HG02981 (cell line): ENCODE results near the gene AP3S2.
"Not testable (repeated sequence)": the region's sequence is repeated elsewhere in the genome, so short reads cannot be mapped to it uniquely, and the experiment has no call there.

ENCODE experiments used
- ATAC-seq: cut with Tn5 transposase; IDR thresholded peaks from one replicate; pipeline ENCODE4 v1.9.1; 2021; ENCODE audit warnings: mild to moderate bottlenecking, moderate library complexity; ENCODE audit not compliant: unreplicated experiment

The AP3S2 gene

DNA sequence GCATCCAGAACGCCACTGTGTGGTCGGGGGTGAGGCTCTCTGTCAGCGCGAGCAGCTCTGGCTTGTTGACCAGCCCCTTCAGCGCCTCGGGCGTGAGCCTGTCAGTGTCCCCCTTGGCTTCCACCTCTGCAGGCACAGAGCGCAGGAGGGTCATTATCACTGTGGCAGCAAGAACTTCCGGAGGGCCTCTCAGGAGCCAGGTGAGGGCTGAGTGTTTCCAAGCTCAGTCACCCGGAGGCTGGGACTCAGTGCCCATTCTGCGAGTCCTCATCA lies 10.0 kb upstream of the AP3S2 start:
- ATAC-seq = no peak

DNA sequence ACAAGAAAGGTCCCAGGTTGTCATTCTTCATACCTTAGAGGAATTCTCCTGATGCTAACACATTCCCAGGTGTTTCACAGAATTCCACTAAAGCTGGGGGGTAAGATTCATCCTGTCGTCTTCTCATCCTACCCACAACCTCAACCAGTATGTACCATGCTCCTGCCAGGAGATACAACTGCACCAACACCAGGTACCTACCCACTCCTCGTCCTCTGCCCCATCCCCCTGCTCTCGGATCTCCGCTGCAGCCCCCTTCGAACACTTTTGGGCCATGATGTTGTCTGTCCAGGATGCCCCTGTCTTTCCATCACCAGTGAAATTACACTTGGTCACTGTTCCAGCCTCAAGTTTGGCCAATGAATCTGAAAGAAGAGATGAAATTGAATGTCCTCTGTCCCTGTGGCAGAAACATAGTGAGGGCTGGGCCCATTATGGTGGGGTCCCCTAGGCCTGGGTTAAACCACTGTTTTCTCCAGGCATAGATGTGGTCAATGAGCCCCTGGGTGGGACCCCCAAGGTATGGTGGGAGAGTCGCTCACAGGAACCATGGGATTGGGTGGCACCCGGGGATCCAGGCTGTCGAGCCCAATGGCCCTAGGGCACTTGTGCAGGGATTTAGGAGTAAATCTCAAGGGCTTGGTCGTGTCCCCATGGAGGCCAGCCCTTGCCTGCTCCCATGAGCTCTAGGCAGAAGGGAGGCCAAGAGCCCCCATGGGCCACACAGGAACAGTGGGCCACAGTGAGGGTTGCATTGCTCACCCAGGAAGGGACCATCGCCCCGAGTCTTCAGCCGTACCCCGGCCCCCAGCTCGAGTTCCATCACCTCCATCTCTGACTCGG lies 9.4 kb upstream of the AP3S2 start:
- ATAC-seq = no peak

DNA sequence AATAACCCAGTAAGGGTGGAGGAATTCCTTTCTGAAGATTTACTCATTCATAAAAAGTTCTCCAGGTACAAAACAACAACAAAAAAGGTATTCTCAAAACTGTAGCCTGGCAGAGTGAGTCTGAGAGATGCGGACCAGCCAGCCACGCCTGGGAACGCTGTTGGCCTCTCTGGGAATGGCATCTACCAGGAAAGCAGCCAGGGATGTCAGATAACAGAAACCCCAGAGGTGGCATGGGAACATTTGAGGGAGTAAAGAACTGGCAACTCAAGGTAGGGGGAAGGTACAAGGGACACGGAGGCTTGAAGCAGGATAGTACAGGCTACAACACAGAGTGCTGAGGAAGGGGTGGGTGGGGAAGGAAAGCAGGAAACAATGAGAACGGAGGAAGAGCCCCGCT lies 7.1 kb upstream of the AP3S2 start:
- ATAC-seq = no peak

DNA sequence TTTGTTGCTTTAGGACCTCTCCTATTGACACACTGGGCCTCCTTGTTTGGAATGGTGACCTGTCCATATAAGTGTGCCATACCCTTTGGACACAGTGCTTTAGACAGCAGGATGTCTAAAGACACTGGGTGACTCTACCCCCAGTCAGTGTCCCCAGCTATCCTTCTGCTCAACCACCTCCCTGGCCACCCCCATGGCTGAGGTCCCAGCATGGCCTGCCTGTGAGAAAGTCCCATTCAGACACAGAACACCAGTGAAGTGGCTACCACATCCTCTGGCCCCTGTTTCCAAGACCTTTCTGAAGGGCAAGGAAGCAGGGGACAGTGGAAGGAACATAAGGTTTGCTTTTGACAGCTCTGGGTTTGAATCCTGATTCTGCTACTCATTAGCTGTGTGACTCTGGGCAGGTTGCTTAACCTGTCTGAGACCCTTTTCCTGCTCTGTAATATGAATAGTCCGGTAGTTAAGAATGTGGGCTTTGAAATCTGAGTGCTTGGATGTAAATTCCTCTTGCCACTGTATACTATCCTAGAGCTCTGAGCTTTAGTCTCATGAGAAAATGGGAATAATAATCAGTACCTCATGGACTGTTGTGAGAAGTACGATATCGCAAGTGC lies 6.3 kb upstream of the AP3S2 start:
- ATAC-seq = no peak

DNA sequence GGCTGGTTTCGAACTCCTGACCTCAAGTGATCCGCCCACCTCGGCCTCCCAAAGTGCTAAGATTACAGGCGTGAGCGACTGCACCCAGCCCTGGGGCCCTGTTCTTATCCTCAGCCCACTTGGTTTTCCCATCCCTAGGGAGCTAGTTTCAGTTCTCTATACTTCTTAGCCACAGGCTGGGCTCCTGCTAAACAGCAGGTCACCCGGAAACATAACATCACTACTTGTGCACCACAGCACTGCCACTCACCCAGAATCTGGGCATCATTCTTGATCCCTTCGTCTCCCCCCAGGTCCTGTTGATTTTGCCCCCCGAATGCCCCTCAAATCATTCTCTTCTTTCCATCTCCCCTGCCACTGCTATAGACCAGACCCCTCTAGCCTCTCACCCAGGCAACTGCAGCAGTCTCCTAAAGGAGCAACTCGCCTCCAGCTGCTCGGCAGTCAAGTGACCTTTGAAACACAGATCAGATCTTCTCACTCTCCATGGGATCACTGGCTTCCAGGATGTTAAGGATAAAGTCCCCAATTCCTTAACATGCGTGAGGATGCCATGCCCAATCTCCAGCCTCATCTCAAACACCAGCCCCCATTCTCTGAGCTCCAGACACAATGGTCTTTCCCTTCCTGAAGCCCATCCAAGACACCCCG lies 5.6 kb upstream of the AP3S2 start:
- no peak for ATAC-seq

DNA sequence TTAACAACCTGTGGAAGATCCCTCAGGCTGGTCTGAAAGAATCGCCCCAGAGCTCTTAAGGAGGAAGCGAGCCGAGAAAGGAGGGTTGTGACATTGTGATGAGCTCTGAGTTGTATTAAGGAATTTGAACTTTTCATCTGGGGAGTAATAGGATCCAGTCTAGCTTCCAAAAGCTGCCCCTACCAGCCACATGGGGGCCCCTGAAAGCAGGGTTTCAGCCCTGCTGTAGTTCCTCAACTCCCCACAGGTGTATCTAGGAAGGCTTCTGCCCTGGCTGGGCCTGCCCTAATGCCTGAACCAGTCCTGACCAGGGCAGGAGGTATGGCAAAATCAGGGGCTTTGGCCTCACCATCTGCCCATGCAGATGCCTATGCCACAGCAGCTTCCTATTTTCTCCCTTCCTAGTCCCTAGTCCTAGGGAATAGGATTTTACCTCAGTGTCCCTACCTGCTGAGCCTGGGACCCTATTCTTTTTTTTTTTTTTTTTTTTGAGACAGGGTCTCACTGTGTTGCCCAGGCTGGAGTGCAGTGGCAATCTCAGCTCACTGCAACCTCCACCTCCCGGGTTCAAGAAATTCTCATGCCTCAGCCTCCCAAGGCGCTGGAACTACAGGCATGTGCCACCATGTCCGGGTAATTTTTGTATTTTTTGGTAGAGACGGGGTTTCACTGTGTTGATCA lies 5.0 kb upstream of the AP3S2 start:
- peak; percentile 66 for ATAC-seq

DNA sequence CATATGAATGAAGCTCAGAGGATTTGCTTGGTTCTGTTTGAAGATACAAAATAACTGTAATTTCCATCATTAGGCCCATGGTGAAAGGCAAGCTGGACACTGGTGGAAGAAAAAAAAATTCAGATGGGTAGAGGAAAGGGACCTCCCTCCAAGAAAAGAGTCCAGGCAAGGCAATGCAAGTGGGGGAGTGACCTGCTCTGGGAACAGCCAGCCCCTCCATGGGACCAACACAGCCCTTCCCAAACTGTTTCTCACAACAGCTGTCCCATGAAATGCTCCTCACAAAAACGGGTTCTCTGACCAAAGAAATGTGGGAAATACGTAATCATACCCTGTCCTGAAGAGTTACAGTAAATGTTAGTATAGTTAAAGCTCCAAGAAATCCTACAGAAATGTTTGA lies 4.4 kb upstream of the AP3S2 start:
- no peak for ATAC-seq

DNA sequence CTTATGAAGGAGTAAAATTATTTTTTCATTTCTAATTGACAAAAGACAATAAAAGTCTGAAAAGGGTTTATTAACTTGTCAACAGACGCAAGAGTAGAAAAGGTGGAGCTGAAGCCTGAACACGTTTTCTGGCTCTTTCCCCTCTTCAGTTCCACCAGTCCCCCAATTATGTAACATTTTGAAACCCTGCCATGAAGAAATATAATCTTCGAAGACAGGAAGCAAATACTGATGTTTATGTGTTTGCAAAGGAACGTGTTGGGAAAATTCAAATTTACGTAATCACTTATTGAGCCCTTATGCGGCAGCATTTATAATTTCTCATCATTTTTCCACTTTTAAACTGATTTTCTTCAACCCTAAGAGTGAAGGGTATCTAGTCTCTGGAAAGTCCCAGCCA lies 767 bp downstream of the AP3S2 start:
- no peak for ATAC-seq

DNA sequence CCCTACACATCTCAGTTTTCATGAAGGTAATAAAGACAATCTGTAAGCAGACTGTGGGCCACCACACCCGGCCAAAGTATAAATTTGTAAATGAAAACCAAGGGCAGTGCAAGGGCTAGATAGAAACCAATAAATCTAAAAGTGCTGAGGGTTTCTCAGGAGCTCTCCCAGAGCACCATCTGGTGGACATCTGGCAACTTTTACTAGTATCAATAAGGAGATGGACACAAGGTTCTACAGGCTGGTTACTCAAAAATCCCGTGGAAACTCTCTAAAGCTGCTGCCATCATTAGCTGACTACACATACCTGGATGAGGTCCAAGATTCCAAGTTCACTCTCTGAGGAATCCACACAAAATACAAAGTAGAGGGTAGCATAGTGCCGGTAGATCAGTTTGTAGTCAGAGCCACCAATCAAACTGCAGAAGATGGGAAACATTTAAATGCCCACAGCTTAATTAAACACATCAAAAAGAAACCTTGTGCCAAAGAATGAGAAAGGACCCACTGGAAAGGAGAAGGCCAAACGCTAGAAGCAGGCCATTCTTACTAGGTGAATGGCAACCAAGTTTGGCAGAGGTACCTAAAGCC lies 5.5 kb downstream of the AP3S2 start:
- ATAC-seq = no peak

DNA sequence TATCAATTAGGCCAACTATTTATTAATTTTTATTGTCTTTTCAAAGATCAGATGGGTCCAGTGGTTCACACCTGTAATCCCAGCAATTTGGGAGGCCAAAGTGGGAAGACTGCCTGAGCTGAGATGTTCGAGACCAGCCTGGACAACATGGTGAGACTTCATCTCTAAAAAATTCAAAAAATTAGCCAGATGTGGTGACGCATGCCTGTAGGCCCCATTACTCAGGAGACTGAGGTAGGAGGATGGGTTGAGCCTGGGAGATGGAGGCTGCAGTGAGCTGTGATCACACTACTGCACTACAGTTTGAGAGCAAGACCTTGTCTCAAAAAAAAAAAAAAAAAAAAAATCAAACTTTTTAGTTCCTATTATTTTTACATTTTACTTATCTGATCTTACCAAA lies 8.2 kb downstream of the AP3S2 start:
- ATAC-seq = no peak

DNA sequence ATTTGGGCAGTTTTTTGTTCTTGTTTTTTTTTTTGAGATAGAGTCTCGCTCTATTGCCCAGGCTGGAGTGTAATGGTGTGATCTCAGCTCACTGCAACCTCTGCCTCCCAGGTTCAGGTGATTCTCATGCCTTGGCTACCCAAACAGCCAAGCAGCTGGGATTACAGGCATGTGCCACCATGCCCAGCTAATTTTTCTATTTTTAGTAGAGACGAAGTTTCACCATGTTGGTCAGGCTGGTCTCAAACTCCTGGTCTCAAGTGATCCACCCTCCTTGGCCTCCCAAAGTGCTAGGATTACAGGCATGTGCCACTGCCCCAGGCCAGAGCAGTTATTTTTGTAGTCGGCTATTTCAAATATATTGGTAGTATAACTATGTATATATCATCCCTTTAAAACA lies 8.6 kb downstream of the AP3S2 start:
- ATAC-seq = not testable (repeated sequence)

DNA sequence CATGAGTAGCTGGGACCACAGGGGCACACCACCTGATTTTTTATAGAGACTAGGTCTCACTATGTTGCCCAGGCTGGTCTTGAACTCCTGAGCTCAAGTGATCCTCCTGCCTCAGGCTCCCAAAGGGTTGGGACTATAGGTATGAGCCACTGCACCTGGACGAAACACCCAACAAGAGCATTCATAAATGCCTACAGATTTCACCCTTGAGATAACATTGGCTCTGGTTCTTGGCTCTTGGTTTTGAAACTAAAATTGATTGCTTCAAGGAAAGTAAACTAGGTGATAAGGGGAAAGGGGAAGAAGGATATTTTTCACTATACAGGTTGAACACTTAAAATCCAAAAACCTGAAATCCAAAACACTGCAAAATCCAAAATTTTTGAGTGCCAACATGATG lies 10.3 kb downstream of the AP3S2 start:
- ATAC-seq = no peak

DNA sequence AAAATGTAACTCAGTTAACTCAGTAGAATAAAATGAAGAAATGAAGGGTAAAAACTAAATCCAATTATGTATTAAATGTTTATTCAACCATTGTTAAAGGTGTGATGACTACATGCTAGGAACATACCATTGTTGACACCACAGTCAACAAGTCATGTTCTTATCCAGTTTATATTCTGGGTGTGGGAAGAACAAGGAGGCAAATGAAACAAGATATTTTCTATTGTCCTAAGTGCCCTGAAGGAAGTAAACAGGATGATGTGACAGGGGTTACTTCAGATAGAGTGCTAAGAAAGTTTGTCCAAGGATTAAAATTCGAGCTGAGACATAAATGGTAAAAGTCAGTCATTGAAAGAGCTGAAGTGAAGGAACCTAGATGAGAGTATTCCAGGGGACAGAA lies 13.1 kb downstream of the AP3S2 start:
- ATAC-seq = no peak

DNA sequence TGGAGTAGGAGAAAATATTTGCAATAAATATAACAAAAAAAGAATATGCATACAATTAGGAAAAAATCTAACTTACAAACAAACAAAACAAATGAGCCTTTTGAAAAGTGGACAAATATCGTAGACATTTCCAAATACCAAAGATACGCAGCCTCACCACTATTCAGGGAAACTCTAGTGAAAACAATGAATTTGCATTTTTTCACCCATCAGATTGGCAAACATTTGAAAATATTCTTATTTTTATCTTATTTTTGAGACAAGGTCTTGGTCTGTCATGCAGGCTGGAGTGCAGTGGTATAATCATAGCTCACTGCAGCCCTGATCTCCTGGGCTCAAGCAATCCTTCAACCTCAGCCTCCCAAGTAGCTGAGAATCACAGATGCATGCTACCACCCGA lies 15.5 kb downstream of the AP3S2 start:
- ATAC-seq = no peak

DNA sequence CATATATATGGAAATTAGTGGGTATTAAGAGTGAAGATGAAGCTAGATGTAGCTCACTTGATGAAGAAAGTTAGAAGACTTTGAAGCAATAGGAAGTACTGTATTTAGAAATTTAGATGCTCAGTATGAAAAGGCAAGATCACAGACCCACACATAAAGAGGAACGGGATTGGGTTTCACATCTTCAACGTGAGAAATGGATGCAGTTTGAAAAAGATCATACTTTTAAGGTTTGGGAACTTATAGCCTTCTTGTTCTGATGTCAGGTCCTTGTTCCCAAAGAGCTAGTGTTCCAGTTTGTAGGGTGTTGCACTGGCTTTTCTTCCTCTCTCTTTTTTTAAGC lies 16.7 kb downstream of the AP3S2 start:
- no peak for ATAC-seq

DNA sequence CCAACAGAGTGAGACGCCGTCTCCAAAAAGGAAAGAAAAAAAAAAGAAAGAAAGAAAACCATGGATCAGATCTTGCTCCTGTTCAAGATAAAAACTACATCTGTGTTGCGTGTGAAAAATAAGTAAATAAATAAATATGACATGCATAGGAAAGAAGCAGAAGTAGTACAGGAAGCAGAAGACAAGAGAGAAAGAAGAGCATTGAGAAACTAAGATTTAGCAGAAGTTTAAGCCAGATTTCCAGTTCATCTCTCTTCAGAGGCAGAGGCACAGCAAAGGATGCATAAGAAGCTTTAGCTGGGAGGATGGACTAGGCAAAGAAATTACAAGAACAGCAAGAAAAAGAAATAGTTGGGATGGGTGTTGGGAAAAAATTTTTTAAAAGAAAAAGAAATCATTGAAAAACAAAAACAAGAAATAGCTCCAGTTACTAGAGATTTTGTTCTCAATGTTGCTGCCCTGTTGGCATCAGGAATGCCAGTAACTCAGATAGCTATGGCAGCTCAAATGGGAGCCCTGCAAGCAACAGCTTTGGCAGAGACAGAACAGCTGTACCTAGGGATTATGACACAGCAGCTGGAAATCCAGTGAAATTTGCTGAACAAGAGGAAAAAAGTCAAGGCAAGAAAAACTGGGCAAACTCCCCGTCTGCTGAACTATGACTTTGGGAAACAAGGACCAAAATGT lies 17.3 kb downstream of the AP3S2 start:
- ATAC-seq = no peak

DNA sequence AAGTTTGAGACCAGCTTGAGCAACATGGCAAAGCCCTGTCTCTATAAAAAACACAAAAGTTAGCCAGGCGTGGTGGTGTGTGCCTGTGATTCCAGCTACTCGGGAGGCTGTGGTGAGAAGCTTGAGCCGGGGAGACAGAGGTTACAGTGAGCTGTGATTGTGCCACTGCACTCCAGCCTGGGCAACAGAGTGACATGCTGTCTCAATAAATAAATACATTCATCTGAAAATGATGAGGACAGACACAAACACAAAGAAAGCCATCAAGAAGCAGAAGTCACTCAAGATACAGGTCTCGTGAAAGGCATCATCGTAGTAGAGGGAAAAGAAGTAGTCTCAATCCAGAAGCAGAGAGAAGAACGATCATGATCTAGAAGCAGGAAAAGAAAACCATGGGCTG lies 18.1 kb downstream of the AP3S2 start:
- ATAC-seq = no peak

DNA sequence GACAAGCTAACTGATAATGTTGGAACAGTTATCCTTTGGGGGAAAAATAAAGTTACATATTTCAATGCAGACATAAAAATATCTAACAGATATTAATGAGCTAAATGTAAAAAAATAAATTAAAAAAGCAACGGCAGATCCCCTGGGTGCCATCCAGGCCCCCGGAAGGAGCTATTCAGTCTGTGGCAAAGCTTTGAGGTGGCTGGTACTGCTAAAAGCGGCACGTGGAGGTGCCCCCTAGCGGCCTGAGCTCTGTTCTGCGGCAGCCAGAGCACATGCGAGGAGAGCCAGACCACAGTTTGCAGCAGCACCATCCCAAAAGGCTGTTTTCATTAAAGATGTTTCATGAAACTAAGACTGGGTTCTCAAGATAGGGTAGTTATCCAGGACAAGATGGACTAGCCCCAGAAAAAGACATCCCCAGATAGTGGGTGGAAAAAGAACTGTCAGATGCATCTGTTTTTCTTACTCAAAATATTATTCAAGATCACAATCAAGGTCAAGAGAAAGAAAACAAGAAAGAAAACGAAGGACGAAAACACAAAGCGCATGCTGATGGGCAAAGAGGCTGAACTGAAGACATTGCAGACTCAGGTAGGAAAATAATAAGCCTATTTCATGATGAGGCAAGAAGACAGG lies 18.7 kb downstream of the AP3S2 start:
- ATAC-seq = peak; percentile 84

DNA sequence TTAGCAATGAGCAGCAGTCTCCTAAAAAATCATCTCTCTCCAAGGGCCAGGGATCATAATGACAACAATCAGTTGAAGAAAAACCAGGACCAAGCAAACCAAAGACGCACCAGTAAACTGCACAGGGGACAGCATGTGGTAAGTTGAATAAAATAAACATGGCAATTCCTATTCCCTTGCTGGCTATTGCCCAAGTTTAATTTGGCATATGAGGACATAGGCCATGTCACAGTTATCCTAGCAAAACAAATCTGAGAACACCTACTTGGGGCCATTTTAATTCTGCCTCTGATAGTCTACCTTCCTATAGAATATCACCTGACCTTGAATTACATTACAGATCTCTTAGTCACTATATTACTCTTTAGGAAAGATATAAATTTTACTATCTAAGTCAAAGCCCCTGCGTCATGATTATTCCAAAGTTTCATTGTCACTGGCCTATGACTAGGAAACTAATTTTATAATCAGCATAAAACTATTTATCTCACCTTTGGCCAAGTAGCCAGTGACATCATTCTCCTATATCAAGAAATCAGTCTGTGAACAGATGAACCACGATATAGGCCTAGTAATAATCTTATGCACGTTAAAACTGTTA lies 23.0 kb downstream of the AP3S2 start:
- ATAC-seq = no peak

DNA sequence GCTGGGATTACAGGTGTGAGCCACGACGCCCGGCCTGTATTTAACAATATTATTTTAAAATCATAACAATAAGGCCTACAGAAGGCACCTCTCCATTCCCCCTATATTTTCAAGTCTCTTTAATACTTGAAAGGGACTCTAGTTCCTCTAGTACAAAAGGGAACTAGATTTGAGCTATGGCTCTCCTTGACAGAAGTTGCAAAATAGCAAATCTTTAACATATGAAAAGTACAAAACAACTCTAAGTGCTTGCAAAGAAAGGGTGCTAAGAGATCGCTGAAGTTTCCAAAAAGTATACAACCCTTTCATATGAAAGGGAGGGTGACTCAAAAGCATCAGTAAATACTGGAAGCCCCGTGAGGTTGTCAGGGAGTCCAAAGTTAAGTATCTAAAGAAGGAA lies 23.8 kb downstream of the AP3S2 start:
- no peak for ATAC-seq
